Posterior cingulate gyrus (tissue), 11 donors: ENCODE results near the gene VARS2.
"Not testable (repeated sequence)": the region's sequence is repeated elsewhere in the genome, so short reads cannot be mapped to it uniquely, and the experiment has no call there.

Source experiments
- DNase-seq, 10 donors: peaks; one replicate each; pipeline versions ENCODE4 v3.0.0 to v3.0.0-alpha.2; 2020 to 2021; ENCODE audit warnings: mixed read lengths in 3 of 10
- intact Hi-C: fragments of 100-400 bp; cut with DNase I; formaldehyde crosslinking; loops from one replicate; pipeline ENCODE4 v1.15.1; 2023

VARS2 gene

DNA sequence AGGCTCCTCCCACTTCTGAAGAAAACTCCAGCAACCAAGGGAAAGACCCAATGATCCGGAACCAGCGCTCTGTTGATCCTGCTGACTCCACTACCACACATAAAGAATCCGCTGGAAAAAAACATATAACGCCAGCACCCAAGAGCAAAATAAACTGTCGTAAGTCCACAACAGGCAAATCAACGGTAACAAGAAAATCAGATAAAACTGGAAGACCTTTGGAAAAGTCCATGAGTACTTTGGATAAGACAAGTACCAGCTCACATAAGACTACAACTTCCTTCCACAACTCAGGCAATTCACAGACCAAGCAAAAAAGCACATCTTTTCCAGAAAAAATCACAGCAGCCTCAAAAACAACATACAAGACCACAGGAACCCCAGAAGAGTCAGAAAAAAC lies 34.8 kb downstream of the VARS2 start:
- intact Hi-C loops: no loop called here
- no peak for DNase-seq

DNA sequence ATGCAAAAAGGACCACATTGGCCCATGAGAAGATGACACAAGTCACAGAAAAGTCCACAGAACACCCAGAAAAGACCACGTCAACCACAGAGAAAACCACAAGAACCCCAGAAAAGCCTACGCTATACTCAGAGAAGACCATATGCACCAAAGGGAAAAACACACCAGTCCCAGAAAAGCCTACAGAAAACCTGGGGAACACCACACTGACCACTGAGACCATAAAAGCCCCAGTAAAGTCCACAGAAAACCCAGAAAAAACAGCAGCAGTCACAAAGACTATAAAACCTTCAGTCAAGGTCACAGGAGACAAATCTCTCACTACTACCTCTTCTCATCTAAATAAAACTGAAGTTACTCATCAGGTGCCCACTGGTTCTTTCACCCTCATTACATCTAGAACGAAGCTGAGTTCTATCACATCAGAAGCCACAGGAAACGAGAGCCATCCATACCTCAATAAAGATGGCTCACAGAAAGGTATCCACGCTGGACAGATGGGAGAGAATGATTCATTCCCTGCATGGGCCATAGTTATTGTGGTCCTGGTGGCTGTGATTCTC lies 38.0 kb downstream of the VARS2 start:
- DNase-seq: peak in 1 of 10 donors; percentile 6
- intact Hi-C loops: no loop called here

DNA sequence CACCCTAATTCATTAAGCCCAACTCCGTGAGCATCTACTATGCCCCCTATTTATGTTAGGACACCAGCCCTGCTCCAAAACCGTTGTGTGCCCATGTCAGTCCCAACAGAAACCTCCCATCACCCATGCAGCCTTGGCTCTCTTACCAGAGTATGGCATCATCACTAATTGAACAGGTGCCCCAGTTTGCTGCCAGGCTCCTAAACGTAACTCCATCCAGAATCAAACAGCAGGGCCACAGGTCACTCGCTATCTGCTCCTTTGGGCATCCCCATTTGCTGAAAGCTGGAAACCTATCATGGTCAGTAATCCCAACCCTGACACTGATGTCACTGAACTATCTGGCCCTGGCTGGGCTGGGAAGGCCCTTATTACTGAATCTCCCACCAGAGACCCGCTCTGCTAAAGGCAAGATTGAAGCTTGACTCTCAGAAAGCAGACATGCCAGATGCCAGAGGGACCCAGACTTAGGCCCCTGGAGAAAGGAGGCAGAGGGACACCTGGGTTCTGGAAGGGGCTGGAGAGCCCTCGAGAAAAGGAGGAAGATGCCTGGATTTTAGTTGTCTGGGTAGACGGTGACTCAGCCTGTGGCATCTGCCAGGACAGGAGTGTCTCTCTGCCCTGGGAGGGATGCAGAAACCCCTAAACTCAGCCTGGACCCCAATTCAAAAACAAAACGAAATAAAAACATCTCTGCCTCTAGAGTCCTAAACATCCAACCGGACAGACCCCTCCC lies 40.8 kb downstream of the VARS2 start:
- DNase-seq: peak in 1 of 10 donors; percentile 28

DNA sequence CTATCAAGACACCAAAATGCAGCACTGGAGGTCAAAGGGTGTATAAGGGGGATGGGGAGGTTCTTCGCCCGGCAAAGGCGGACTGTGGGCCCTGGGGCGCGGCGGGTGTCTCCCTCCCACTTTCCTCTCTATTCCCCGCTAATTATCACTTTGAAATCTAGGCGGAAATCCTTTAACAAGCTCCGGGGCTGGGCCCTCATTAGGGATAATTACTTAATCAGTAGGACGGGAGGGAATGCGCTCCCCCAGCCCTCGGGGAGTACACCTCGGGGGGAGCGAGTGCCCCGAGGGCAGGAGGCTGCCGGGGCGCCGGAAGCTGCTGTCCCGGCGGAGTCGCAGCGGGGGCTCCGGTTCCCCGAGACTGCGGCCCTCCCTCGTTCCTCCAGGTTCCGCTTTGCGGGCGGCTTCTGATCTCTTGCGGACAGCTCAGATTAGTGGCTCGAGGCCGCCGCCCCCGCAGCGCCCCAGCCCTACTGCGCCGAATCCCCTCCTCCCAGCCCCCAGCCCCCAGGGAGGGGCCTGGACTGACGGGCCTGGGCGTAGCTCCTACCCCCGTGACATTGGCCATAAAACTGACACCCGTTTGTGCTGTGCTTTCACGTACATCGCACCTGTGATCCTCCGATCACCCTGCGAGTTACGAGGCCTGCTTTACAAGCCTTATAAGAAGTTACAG lies 41.5 kb downstream of the VARS2 start:
- intact Hi-C loops: no loop called here

More for the DNA sequence above, 40.8 kb downstream of the VARS2 start:
- intact Hi-C loops: no loop called here

DNA sequence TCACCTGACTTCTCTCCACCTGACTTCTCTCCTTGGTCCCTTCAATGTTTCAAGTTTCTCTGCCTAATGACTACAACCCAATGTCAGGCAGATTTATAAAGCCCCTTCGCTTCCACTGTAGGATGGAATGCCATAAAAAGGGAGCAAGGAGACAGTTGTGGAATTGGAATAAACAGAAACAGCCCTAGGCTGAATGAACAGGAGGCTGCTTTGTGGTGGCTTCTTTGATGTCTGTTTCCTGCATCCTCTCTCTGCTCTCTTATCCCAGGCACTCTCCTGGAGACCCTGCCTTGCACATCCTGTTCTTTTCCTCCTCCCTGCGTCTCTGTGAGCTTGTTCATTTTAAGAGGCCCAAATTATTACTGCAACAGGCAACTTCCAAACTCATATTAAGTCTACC lies 43.7 kb downstream of the VARS2 start:
- no peak for DNase-seq
- intact Hi-C loops: no loop called here

More for the DNA sequence above, 41.5 kb downstream of the VARS2 start:
- DNase-seq: peak in 7 of 10 donors; percentile 17 to 85 (median 48)

DNA sequence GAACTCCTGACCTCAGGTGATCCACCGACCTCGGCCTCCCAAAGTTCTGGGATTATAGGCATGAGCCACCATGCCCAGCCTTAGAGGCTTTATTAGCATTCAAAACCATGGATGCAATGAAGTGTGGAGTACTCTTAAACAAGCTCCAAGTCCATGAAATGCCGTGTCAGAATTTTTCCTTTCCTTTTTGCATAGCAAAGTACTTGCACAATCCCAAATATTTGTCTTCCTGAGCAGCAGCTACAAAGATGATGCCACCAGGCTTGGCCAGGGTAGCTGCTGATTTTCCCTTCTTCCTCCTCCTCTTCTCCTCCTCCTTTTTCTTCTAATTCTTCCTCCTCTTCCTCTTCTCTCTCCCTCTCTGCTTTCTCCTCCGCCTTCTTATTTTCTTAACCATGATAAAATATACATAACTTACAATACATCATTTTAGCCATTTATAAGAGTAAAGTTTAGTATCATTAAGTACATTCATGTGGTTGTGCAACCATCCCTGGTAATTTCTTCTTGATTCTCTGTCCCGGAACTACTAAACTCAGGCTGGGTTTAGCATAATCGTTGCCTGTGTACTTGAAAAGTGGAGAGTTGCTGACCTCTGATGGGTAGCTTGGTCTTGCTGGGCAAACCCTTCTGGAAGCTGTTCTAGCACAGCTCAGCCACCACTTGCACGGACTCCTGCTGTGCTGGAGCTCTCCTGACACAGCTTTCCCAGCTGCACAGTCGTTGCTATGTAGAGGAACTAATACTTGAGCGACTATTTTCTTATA lies 47.1 kb downstream of the VARS2 start:
- no peak for DNase-seq
- intact Hi-C loops: no loop called here

DNA sequence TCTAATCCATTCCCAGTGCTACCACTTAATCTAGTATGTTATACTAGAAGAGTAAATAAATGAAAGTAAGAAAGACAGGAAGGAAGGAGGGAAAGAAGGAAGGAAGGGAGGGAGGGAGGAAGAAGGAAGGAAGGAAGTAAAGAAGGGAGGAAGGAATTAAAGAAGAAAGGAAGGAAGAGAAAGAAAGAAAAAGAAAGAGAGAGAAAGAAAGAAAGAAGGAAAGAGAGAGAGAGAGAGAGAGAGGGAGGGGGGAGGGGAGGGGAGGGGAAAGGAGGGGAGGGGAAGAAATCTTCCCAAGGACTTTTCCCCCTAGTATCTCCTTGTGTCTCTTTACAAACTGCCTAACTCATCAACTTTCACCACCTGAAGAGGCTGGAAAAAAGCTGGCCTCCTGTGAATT lies 48.7 kb downstream of the VARS2 start:
- DNase-seq: no peak
- intact Hi-C loops: no loop called here

DNA sequence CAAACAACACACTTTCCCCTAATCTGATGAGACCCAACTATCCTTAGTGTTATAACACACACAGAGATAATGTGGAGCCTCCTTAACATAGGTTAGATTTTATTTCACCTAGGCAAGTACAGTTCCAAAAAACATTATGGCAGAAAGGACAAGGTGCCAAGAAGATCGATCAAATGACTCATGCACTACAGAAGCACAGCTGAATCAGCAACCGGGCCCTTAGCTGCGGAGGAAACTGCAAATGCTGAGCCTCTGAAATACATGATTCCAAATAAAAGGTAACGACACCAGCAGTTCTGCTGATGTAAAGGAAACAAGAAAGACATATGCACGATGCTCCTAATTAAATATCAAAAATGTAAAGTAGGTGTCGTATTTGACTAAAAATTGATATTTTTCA lies 49.6 kb downstream of the VARS2 start:
- intact Hi-C loops: no loop called here
- no peak for DNase-seq

DNA sequence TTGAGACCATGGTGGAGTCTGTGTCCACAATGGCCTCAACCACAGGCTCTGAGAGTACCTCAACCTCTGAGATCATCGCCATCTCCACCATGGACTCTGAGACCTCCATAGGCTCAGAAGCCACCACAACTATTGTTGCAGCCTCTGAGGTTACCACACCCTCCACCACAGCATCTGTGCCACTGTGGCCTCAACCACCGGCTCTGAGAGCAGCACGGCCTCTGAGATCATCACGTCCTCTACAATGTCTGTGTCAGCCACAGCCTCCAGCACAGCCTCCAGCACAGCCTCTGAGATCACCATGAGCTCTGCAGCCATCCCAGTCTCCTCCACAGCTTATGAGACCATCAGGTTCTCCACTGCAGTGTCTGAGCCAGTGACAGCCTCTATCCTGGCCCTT lies 50.0 kb downstream of the VARS2 start:
- no peak for DNase-seq
- intact Hi-C loops: no loop called here

DNA sequence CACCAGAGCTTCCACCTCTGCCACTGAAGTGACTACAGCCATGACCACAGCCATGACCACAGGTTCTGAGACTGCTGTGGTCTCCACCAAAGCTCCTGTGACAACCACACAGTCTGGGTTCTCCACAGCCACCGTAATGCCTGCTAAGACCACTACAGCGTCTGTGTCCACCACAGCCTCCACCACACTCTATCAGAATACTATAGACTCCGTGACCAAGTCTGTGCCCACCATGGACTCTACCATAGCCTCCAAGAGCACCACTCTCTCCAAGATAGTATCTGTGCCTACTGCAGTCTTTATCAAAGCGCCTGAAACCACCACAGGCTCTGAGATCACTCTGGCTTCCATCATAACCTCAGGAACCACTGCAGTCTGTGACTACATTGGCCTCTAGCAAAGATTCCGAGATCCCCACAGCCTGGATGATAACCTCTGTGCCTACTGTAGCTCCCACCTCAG lies 51.1 kb downstream of the VARS2 start:
- DNase-seq: no peak
- intact Hi-C loops: no loop called here

DNA sequence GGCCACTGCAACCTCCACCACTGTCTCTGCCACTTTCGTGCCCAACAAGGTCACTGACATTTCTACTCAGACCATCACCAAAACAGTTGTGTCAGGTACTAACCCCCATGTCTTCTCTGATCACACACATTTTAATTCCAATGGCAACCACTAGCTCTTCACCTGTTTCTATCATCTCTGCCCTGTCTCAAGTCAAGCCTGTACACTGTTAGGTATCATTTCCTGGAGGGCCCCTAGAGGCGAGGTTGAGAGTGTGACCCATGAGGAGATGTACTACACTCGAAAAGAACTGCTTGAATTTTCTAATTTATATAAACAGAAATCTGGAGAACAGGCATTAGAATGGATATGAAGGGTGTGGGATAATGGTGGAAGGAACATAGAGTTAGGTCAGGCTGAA lies 52.1 kb downstream of the VARS2 start:
- intact Hi-C loops: no loop called here
- DNase-seq: no peak

DNA sequence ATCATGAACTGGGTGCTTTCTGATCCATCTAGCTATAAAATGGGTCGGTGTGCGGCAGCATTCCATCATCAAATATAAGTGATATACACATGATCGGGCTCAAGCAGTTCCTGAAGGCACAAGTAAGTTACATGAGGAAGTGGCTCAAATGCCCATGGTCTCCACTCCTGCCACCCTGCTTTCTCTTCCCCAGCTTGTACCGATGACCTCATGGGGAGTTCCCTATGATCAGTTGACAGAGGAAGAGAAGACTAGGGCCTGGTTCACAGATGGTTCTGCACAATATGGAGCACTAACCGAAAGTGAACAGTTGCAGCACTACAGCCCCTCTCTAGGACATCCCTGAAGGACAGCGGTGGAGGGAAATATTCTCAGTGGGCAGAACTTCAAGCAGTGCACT lies 55.1 kb downstream of the VARS2 start:
- not testable (repeated sequence) for DNase-seq

DNA sequence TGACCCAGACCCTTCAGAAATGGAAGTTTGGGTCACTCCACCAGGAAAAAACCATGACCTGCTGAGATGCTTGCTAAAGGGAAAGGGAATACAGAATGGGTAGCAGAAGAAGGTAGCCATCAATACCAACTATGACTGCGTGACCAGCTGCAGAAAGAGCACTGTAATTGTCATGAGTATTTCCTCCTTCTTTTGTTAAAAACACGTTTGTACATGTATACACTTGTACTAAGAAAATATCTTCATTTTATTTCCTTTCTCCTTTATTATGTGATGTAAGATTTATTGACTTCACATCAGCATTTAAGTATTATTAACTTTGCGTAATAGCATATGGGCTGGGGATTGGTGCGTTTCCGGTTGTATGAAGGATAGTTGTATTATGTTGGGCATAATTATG lies 56.9 kb downstream of the VARS2 start:
- intact Hi-C loops: no loop called here
- DNase-seq: no peak

More for the DNA sequence above, 55.1 kb downstream of the VARS2 start:
- intact Hi-C loops: not testable (repeated sequence)

DNA sequence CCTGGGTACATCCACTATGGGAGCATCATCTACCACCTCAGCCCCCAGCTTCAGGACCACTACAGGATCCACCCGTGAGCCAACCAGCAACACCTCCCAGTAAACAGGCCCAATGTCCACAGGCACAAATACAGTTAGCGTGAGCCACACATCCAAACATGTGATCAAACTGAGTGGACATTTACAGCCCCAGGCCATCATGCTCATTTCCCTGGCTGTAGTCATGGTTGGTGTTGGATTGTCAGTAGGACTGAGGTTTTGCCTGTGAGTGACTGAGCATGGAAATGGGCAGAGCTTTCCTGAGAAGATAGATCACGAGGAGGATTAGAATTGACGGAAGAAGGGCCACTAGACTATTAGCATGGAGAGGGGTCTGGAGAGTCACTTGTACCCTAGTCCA lies 58.8 kb downstream of the VARS2 start:
- no peak for DNase-seq
- intact Hi-C loops: no loop called here

DNA sequence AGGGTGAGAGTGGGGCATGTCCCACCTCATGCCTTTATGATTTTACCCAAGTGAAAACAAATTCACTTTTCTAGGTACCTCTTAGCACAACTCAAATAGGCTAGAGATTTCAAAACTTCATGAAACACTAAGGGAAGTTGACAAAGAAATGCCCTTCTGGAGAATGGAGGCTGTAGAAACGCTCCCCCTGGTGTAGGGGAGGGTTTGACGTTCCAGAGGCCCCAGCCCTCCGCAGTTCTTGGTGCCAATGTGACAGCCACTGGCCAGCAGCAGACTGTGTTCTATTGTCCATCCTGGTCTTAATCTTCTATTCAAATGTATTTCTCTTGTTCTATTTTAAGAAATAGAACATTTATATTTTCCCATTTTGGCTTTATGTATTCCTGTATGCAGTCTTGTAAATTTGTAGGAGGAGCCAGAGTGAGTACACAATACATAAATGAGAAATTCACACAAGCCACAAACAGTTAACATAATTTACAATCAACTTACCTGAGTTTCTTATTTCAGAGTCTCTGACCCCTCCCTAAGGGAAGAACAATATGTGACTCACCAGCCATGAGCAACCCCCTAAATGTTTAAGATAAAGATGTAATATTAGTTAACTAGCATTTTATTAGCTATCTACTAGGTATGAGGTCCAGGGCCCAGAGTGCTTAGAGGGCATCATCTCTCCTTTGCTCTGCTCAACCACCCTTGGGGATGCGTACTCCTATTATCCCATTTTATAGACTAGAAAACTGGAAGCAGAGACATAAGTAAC lies 60.6 kb downstream of the VARS2 start:
- intact Hi-C loops: no loop called here
- DNase-seq: no peak
